HG03108 (cell line): ENCODE measurements around the gene SLC2A6.

Experiments used
- ATAC-seq: cut with Tn5 transposase; IDR thresholded peaks from one replicate; pipeline ENCODE4 v1.9.1; 2021; ENCODE audit warnings: moderate library complexity; ENCODE audit not compliant: unreplicated experiment

Gene SLC2A6

DNA sequence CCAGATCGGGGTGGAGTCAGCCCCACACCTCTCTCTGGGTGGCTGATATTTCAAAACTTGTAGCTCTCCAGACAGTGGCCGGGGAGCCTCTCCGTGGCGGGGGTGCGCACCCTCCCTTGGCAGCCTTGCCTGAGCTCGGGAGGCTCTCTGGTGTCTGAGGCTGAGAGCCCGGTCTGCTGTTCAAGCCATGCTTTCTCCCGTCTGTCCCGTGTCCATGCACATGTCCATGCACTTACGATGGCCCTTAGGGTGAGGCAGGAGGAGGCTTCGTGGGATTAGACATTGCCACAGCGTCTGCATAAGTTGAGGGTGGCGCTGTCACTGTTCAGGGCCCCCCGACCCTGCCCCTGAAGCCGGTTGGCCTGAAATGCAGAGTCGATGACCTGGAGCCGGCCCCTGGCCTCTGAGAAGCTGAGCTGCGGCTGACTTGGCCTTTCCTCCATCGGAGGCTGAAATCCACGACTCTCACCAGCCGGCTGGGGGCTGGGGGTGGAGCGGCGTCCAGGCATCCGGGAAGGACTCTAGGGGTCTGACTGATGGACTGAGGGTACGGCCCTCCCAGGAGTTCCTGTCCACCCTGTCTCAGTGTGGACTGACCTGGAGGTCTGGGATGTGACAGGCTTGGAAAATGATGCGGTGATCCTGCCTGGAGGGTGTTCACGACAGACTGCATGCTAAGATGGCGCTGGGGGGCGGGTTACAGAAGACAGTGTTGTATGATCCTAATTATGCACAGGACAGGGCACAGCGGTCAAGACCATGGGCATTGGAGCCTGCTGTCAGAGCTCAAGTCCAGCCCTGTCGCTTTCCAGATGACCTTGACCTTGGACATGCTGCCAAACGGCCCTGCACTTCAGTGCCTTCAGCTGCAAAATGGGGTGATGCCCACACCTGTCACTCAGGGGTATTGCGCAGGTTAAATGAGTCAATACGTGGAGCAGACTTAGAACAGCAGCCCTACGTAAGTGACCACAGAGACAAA is 18.3 kb upstream of the SLC2A6 start:
- ATAC-seq = no peak

DNA sequence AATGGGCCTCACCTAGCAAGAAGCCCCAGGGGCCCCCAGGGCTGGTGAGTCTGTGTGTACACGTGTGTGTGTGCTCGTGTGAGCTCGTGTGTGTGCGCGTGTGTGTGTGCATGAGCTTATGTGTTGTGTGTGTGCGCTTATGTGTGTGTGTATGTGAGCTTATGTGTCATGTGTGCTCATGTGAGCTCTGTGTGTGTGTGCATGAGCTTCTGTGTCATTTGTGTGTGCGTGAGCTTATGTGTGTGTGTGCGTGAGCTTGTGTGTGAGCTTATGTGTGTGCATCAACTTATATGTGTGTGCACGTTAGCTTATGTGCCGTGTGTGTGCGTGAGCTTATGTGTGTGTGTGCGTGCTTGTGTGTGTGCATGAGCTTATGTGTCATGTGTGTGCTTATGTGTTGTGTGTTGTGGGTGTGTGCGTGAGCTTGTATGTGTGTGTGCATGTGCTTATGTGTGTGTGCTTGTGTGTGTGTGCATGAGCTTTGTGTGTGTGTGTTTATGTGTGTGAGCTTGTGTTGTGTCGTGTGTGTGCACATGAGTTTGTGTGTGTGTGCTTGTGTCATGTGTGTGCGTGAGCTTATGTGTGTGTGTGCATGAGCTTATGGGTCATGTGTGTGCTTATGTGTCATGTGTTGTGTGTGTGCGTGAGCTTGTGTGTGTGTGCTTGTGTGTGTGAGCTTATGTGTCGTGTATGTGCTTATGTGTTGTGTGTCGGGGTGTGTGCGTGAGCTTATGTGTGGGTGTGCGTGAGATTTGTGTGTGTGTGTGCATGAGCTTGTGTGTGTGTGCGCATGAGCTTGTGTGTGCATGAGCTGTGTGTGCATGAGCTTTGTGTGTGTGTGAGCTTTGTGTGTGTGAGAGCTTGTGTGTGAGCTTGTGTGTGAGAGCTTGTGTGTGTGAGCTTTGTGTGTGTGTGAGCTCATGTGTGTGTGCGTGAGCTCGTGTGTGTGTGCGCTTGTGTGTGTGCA is 16.7 kb upstream of the SLC2A6 start:
- ATAC-seq = no peak

DNA sequence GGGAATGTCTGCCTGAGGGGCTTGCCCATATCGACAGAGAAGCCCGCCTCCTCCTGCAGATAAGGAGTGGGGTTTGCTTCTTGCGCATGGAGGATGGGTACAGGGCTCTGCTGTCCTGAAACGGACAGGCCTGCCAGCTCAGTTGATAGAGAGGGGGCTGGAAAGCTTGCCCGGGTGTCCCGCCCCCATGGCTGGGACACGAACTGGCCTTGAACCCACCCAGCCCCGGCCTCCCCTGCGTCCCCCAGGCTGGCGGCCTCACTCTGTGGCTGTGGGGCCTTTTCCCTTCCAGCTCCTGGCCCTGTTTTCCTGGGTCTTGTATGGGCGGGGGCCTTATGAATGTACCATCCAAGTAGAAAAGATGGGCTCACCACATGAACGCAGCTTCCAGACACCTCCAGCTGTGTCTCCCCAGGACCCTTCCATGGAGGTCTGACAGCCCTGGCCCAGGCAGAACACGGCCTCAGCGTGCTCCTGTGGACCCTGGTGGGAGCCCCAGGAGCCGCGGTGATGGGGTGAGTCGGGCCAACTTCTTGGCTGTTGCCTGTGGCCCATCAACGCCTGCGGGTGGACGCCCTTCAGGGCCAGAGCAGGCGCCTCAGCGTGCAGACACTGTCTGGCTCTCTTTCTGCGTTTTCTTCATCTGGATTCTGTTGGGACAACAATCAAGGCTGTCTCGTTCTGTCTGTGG is 15.9 kb upstream of the SLC2A6 start:
- ATAC-seq = no peak

DNA sequence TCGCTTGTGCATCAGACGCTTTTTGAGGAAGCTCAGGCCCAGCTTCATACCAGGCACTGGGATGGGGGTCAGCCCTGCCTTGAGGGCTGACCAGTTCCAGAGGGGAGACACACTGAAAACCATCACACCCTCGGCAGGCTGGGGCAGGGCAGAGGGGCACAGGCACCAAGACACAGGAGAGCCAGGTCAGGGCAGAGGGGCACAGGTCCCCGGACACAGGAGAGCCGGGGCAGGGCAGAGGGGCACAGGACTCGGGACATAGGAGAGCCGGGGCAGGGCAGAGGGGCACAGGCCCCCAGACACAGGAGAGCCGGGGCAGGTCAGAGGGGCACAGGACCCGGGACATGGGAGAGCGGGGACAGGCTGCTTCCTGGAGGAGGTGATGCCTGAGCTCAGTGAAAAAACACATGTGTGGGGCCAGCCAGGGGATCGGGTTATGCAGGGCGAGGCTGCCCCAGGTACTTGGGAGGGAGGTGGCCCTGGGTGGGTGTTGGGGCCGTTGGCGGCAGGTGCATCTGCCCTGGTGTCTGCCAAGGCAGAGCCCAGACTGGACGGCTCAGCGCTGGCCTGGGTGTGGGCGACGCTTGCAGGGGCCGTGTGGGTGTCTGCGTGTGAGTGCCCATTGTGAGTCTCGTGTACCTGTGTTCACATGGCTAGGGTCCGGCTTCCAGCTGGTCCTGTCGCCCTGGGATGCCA is 15.1 kb upstream of the SLC2A6 start:
- ATAC-seq = no peak

DNA sequence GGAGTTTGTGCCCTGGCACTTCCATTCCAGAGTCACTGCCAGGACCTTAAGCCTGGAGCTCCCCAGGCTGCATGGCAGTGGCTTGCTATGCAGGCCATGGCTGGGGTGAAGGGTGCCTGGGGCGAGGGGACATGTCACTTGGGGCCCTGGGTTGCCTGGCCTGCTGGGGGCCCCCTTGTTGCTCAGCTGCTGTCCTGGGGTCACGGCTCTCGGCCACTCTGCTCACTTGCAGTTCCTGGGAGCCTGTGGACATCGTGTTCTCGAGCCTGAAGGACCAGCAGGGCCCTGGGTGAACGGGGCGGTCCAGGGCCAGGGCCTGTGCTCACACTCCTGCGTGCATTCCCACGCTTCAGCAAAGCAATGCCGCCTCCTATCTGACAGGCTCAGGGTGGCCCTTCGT is 14.5 kb upstream of the SLC2A6 start:
- ATAC-seq = no peak

DNA sequence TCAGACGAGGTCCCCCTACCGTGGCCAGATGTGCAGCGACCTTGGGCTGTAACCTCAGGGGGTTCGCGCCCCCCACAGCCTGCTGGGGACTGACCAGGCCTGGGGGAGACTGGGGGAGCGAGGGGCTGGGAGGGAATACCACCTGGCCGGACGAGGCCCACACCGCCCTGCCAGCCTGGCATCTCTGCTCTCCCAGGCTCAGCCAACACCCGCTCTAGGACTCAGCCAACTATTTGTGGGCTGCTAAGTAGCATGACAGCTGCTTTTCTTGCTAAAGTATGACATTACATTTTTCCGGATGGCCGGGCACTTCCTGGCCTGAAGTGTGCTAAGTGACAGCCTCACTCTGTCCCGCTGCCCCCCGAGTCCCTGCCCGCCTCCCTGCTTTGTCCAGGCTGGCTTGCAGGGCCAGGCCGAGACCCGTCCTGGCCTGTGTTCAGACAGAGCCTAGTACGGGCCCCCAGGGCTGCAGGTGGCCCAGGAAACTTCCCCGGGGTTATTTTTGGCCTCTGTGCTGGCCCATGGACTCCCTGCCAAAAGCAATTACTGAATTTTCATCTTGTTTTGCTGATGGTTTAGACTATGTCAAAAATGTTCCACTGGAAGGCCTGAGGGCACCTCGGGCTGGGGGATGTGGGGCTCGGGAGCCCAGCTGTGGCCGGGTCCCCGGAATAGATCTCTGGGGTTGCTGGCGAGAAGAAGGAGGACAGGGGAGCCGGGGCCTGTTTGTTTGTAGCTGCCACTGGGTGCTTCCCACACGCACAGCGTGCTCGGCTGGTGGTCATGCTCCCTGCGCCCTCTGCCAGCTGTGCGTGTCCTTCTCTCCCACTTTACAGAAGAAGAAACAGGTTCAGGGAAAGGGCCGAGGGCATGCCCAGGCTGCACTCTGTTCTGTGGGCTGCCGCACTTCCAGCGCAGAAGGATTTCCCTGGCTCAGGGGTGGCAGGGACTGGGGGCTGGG is 13.4 kb upstream of the SLC2A6 start:
- ATAC-seq = no peak

DNA sequence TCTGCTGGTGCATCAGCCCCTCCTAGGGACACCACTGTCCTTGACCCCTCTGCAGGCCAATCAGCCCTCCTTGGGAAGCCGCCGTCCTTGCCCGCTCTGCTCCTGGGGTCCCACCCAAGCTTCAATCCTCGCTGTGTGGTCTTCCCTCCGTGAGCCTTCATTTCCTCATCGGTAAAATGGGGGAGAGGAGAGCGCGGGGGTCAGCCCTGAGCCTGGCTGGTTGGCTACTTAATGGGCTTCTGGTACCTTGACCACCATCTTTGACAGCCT is 12.7 kb upstream of the SLC2A6 start:
- ATAC-seq = no peak

DNA sequence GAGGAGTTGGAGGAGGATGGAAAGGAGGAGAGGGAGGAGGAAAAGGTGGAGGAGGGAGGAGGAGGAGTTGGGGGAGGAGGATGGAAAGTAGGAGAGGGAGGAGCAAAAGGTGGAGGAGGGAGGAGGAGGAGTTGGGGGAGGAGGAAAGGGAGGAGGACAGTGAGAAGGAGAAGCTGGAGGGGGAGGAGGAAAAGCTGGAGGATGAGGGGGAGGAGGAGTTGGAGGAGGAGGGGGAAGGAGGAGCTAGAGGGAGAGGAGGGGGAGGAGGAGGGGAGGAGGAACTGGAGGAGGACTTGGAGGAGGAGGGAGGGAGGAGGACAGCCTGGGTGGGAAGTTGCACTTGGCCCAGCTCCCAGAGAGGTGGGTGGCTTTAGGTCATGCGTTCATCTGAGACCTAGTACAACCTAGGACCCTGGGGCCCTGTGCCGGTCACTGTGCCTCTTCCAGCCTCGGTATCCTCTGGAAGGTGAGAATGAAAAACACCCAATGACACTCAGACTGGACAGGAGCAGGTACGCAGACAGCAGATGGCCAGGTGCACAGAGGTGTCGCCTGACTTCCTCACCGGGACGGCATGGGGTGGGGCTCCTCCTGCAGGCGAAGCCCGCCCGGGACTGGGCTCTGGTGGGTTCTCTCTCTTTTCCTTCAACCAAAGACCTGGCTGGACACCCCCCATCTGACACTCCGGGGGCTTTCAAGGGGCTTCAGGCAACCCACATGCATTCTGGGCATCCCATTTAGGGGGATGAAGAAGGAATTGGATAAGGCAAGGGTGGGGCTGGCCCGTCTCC is 12.2 kb upstream of the SLC2A6 start:
- ATAC-seq = no peak

DNA sequence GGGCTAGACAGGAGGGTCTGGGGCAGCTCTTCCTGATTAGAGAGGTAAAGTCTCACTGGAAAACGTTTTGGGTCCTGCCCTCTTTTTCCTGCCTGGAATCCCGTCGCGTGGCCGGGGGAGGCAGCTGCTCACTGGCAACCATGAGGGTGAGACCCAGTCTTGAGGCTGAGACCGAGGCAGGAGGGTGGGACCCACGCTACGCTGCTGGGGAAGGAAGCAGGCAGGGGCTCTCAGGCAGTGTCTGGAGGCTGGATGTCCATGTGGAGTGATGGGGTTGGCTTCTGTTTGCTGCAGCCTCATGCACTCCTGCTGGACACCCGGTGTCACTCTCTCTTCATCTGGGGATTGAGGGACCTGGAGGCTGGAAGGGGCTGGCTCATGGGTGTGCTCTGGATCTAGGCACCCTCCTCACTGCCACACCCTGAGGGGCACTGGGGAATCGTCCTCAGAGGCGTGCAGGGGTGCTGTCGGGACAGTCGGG is 11.3 kb upstream of the SLC2A6 start:
- ATAC-seq = no peak

DNA sequence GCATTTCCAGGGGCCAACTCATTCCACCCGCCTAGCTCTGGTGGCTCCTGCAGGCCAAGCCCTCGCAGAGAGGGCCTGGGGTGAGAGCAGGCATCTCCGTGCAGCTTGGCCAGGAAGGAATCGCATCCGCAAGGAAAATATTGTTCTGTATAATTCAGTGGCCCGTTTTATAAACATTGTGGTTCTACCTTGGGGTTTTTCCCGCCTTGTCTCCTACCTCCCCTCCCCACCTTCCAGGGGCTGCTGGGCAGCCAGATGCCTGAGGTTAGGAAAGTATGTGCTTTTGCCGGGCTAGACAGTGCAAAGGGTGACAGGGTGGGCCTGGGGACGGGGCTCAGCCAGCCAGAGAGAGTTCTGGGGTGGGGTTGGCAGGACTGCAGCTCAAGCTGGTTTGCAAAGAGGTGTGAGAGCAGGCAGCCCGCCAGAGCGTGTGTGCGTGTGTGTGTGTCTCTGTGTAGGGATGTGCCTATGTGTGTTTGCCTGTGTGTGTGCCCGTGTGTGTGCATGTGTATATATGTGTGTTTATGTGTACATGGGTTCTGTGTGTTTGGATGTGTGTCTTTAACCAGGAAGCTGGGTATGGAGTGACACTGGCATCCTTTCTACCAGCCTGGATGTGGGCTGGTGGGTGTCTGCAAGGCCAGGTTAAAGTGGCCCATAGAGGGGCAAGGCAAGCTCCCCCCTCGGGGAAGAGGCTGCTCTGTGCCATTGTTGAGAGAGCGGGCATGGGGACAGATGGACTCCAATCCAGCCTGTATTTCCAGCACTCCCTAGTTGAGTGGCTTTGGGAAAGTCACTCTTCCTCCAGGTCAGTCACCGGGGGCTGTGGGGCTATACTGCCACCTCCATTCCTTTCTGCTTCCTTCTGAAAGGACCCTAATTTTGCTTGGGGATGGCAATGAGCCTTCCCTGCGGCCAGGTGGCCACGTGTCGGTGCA is 10.6 kb upstream of the SLC2A6 start:
- ATAC-seq = no peak

DNA sequence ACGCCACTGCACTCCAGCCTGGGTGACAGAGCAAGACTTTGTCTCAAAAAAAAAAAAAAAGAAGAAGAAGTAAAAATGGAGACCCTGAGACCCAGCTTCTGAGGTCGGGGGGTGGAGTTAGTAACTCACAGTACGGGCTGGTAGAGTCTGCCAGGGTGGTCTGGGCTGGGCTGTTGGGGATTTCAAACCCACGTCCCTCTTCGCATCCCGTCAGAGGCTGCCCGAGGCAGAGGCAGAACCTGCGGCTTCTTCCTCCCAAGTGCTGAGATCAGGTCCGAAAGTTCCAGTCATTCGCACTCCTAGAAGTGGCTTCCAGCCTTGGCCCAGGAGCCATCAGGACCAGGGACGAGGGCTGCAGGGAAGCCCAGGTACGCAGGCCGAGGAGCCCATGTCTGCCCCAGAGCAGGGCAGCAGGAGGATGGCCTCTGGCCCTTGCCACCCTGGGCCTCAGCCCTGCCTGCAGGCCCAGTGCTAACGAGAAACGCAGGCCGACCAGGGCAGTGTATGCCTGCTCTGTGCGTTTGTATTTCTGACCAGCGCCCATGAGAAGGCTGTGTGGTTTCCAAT is 9.9 kb upstream of the SLC2A6 start:
- no peak for ATAC-seq

DNA sequence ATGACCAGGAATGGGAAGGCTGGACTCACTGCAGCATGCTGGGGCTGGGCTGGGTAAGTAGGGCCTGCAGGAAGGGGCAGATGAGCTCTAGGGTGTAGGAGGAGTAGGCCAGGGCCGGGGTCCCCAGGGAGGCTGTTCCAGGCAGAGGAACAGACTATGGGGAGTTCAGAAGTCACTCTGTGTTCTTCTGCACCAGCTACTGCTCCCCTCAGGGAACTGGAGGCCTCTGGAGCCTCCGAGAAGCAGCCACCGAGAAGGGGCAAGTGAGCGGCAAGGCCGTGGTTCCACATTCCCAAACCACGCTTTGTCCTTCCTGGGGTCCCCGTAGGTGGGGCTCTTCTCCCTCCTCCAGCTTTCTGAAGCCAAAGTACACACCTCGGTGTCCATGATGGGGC is 8.4 kb upstream of the SLC2A6 start:
- ATAC-seq = no peak

DNA sequence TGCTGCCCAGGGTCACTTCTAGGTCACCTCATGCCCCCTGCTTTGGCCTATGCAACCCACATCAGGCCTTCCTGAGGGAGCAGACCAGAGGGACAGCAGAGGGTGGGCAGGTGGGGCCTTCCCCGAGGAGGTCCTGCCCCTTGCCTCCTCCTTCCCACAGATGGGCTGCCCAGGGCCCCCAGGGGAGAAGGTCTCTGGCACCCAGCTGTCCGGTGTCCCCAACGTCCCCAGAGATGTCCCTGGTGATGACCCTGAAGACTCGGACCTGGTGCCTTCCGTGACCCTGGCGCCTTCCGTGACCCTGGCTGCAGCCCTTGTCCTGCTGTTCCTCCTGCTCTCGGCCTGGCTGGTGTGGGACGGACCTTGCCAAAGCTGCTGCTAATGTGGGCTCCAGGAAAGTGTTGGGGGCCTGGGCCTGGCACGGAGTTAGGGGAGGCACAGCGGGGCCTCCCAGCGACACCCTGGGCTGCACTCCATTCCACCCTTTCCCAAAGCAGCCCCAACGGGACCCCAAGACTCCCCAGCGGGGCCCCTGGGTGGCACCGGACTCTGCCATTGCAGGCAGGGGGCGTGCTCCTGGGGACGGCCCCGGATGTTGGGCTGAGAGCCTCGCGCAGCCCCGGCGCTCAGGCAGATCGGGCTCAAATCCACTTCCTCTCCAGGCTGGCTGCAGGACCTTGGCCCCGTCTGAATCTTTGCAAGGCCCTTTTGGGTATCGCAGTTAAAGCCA is 6.8 kb upstream of the SLC2A6 start:
- no peak for ATAC-seq

DNA sequence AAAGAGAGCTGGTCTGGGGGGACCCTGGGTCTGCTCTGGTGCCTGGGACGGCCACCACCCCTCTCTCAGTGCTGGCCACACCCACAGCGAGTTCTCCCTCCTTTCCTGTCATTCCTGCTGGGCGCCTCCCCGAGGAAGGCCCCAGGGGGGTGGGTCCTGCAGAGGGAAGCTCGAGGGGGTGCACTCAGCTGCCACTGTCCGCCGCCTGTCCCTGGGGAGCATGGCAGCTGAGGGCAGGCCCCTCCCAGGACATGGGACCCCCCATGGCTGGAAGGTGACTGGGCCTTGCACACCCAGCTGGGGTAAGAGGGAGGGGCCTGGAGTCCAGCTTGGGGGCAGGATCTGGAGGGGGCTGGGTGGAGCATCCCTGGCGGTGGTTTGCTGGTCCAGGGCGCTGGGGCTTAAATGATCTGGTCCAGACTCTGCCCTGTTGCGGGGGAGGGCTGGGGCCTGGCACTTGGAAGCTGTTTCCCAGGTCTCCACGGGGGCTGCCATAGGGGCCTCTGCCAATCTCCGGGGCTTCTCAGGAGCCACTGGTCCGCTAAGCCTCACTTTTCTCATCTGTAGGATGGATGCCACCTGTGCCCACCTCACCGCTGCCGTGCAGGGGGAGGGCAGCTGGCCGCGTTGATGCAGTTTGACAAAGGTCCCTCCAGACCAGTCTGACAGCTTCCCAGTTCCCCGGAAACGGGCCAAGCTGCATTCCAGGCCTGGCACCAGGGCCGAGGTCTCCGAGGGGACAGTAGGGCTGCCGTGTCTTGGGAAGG is 6.0 kb upstream of the SLC2A6 start:
- ATAC-seq = no peak

DNA sequence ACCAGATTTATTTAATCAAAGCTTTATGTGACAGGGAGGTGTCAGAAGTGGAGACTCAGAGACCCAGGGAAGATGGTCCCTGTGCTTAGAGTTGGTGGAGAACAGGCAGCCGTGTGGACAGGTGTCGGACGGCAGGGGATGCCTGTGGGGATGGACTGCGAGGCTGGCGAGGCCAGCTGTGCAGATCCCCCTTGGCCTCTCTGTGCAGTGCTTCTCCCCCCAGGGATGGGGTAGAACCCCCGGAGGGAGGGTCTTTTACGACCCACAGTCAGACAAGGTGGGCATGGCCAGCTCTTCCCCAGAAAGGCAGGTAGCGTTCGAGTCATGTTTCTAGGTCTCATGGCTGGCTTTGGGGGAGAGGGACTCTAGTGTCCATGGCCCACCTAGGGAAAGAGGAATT is 4.7 kb upstream of the SLC2A6 start:
- no peak for ATAC-seq
